K562 (cell line): ENCODE data around the gene SAE1. TPM values are rescaled to one million over a fixed set of nuclear protein-coding genes. Genes with fewer than 3 reads are reported as not detected.

Experiments
- ATAC-seq: fragments of 200-7000 bp; cut with Tn5 transposase; 3 replicates; pipeline ENCODE4 v1.9.1; 2020; ENCODE audit warnings: moderate library complexity
- BruUV-seq: library from RNA; stranded (reverse); fragments of 400-500 nt; replicated peaks from 2 replicates; lab custom pipeline; 2021; lab: Mats Ljungman, UMichigan
- CTCF ChIA-PET: fragments of 300-600 bp; formaldehyde crosslinking; extraction: SDS; loops from one replicate; lab custom pipeline; 2021; ENCODE audit warnings: low intra/inter-chr PET ratio; lab: Yijun Ruan, JAX
- POLR2A ChIA-PET: fragments of 300-600, 350-650 bp; sonication (Branson Sonifier 250); formaldehyde crosslinking; extraction: SDS; loops from one replicate; lab custom pipeline; 2021; ENCODE audit warnings: antibody characterized with exemption, inconsistent platforms; lab: Yijun Ruan, JAX
- DNase-seq, 4 experiments: peaks; one replicate each; pipeline versions ENCODE4 v3.0.0 to v3.0.0-alpha.2; 2011 to 2018; ENCODE audit warnings: low spot score in 3 of 4, mixed read lengths in 3 of 4; ENCODE audit errors: extremely low read depth in 1 of 4
- FAIRE-seq: peaks from 2 replicates; lab custom pipeline; 2011; peaks lifted over from hg19 to GRCh38; lab: Jason Lieb, UNC
- H2AFZ ChIP-seq: 2 replicates; pipeline ENCODE4 v1.6.0; 2011; ENCODE audit warnings: low read depth, low read length, control low read depth, inconsistent platforms
- H3K27ac ChIP-seq: fragments of 200-600 bp; 3 replicates; pipeline ENCODE4 v1.8.0; 2011; ENCODE audit warnings: low read depth, mild to moderate bottlenecking, control low read depth, inconsistent platforms, low read length, moderate library complexity, mixed read lengths; ENCODE audit errors: extremely low read depth
- H3K27me3 ChIP-seq, 2 experiments: fragments of 300-600 bp in 1 of 2; 2 replicates in 1 of 2; 3 replicates in 1 of 2; pipeline versions ENCODE4 v1.6.0 to v1.8.0; 2011; ENCODE audit warnings: inconsistent platforms in 2 of 2, low read length in 2 of 2, mild to moderate bottlenecking in 1 of 2, mixed read lengths in 1 of 2, moderate library complexity in 1 of 2; ENCODE audit not compliant: control insufficient read depth in 2 of 2, insufficient read depth in 2 of 2
- H3K36me3 ChIP-seq: fragments of 300-600 bp; 3 replicates; pipeline ENCODE4 v1.8.0; 2011; ENCODE audit warnings: mild to moderate bottlenecking, low read length, inconsistent platforms; ENCODE audit not compliant: control insufficient read depth, insufficient read depth
- H3K4me1 ChIP-seq, 2 experiments: fragments of 200-600 bp in 1 of 2; replicated peaks in 1 of 2; 2 replicates in 1 of 2; 3 replicates in 1 of 2; pipeline versions ENCODE4 v1.5.1 to v1.8.0; 2011; ENCODE audit warnings: inconsistent platforms in 2 of 2, low read length in 2 of 2, mild to moderate bottlenecking in 1 of 2, mixed read lengths in 1 of 2, moderate library complexity in 1 of 2; ENCODE audit not compliant: control insufficient read depth in 2 of 2, insufficient read depth in 2 of 2
- H3K4me2 ChIP-seq: 2 replicates; pipeline ENCODE4 v1.6.1; 2011; ENCODE audit warnings: low read length, control low read depth, inconsistent platforms, mixed read lengths; ENCODE audit not compliant: insufficient read depth
- H3K4me3 ChIP-seq: fragments of 200-600 bp; sonication (generic), shearing (Covaris generic); 2 replicates; pipeline ENCODE4 v1.5.1; 2016; ENCODE audit warnings: control low read depth, inconsistent platforms
- H3K79me2 ChIP-seq: fragments of 200-600 bp; 3 replicates; pipeline ENCODE4 v1.8.0; 2011; ENCODE audit warnings: low read length, inconsistent platforms; ENCODE audit not compliant: control insufficient read depth, insufficient read depth
- H3K9ac ChIP-seq, 2 experiments: 2 replicates each; pipeline versions ENCODE4 v1.6.0 to v1.6.1; 2011; ENCODE audit warnings: low read depth in 2 of 2, low read length in 2 of 2, control low read depth in 1 of 2, inconsistent platforms in 1 of 2, mild to moderate bottlenecking in 1 of 2, mixed read lengths in 1 of 2; ENCODE audit not compliant: insufficient read depth in 1 of 2
- H3K9me1 ChIP-seq: one replicate; pipeline ENCODE4 v1.6.0; 2011; ENCODE audit warnings: inconsistent platforms, mild to moderate bottlenecking, low read length, moderate library complexity; ENCODE audit not compliant: control insufficient read depth, insufficient read depth
- H3K9me3 ChIP-seq: replicated peaks from 2 replicates; pipeline ENCODE4 v1.5.1; 2011; ENCODE audit warnings: low read depth, low read length, inconsistent platforms; ENCODE audit not compliant: control insufficient read depth, insufficient read depth
- H4K20me1 ChIP-seq: replicated peaks from 2 replicates; pipeline ENCODE4 v1.6.1; 2011; ENCODE audit warnings: low read length, inconsistent platforms, mixed read lengths; ENCODE audit not compliant: control insufficient read depth, insufficient read depth
- CHD7 ChIP-seq: fragments of 200-600 bp; sonication (generic); IDR thresholded peaks from one replicate; pipeline ENCODE4 v1.6.1; 2012; ENCODE audit warnings: mild to moderate bottlenecking, low read depth, low read length, inconsistent platforms
- WGBS: fragments of 100-300 bp; shearing (Covaris generic); methylation state at CpG from one replicate; pipeline ENCODE4 v1.1.6; 2016; ENCODE audit warnings: low coverage, mixed read lengths; ENCODE audit not compliant: insufficient coverage; ENCODE audit errors: missing lambda C conversion rate; 5-methylcytosine and 5-hydroxymethylcytosine counted together
- in situ Hi-C: fragments of 300-500 bp; cut with MboI; formaldehyde crosslinking; loops from 4 replicates; pipeline ENCODE4 v1.15.0; 2018; ENCODE audit warnings: inconsistent platforms, mixed read lengths
- intact Hi-C: fragments of 100-400 bp; cut with micrococcal nuclease; formaldehyde crosslinking; loops from 2 replicates; pipeline ENCODE4 v1.14.2; 2022
- polyA plus RNA-seq, 8 experiments: library from polyadenylated mRNA; depleted of rRNA in 4 of 8; stranded (reverse) in 5 of 8; unstranded in 3 of 8; fragments of >200 nt; fragmentation: Nextera tagmentation in 2 of 8; fragmentation: Illumina TruSeq in 1 of 8; extraction: Ambion mirVana in 2 of 8; extraction: Trizol in 1 of 8; gene quantifications; 2 replicates each; pipeline versions ENCODE4 v1.2.1 to v1.2.3, GENCODE V29; 2011 to 2014; ENCODE audit warnings: inconsistent platforms in 1 of 8, missing spikeins in 1 of 8
- total RNA-seq, 7 experiments: library from RNA; depleted of rRNA in 6 of 7; stranded (reverse); fragments of >200 nt in 6 of 7; fragmentation: Illumina TruSeq in 2 of 7; extraction: Trizol in 2 of 7; gene quantifications; 2 replicates each; pipeline versions ENCODE4 v1.2.1 to v1.2.3, GENCODE V29; 2011 to 2021; ENCODE audit warnings: low replicate concordance in 1 of 7

Gene SAE1
- total and polyA plus RNA-seq, 9 of the 15 experiments (the other 6 are each of a cell fraction or from before 2014, with no cell fraction given), result 82.8 to 299 (median 217) TPM

- Histone ChIP-seq H3K36me3 (peaks cover 42% of the 10 kb centered on the region; the same call in 2 of the 3 replicates), H3K27me3 (no peaks in the 10 kb centered on the region), H3K4me2 (peak overlapping the region; percentile 99), H3K27ac (peak overlapping the region; percentile 82), H3K9me3 (no peaks in the 10 kb centered on the region; the same call in 1 of the 2 replicates), H3K9me1 (no peaks in the 10 kb centered on the region), H4K20me1 (peaks cover 7% of the 10 kb centered on the region; the same call in 1 of the 2 replicates), H2AFZ (peak overlapping the region; percentile 53), H3K4me1 (peaks cover 8 to 29% of the 10 kb centered on the region in 2 experiments; a peak in 4 of 5 replicates), H3K79me2 (peaks cover 38% of the 10 kb centered on the region), H3K9ac (peak overlapping the region; percentile 92 to 93), H3K4me3 (peak overlapping the region; percentile 53)
- CTCF ChIA-PET, result interaction anchor here (0.6 kb wide), 1 partner anchor 47 kb away, joined by 3 read pairs; no protein-coding TSS in a partner anchor
- FAIRE-seq (peak; percentile 82), ATAC-seq (peak; percentile 28), DNase-seq (no peak)
- intact Hi-C loops (loop anchor here (1.0 kb wide), 1 partner anchor 17 kb away; the partner anchor contains the start of gene INAFM1), in situ Hi-C loops (no loop called here)
- WGBS, result 2% methylated on average over 26 of the region's 29 CpGs
- BruUV-seq, result TSS peak; percentile 71
- POLR2A ChIA-PET, result interaction anchor here (0.6 to 2.9 kb wide), 9 partner anchors 9 to 501 kb away, joined by 3 to 48 read pairs (median 7); partner anchors contain the start of gene INAFM1
- TF ChIP-seq CHD7, result no peak
These were observed 127.0 kb downstream of the SAE1 start for GRCh38 chr19:47257411-47258169.
